ENCODE data around the gene GPHN.

The GPHN gene

DNA sequence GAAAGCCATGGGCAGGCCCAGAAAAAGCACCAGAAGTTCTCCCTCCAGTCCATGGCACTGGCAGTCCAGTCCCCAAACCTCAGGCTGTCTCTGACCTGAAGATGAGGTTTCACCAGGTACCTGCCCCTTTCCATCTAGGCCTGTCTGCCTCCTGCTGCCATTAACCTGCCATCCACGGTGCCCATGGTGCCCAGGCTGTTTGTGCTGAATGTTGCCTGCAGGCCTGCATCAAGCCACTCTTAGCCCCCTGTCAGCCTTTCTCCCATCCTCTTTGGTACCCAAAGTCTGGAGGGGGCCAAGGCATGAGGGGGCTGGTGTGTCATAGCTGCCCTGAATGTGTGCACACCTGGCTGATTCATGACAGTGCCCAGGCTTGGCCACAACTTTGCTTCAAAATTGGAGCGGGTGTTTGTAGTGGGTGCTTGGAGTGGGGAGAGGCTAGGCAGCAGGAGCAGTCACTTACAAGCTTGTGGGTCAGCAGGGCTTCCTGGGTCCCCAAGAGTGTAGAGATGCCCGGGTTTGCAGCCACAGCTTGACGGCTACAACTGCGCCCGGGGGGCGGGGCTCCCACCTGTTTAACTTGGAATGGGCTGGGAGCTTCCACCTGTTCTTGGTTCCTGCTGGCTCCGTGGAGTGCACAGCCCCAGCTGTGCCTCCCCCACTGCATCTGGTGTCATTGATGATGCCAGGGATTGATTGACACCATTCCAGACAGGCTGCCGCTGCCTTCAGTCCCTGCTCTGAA lies 88.5 kb downstream of the GPHN start:
- DNase-seq (ENCODE audit: low read depth in 1 of 2, low spot score in 1 of 2): no peak

DNA sequence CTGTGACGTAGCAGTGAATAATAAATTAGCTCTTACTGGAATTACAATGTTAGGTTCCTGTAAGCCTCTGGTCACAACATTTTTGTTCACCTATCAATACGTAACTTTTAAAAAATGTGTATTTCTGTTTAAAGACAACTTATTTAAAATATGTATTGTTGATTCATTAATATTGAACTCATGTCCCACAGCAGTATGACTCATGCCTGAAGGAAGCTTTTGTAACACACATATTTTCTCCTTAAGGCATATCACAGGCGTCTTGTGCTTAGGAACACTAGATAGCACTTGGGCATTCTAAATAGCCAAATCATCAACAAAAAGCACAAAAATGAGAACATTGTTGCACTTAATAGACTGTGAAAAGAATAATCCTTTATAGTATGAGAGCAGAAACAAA lies 92.5 kb downstream of the GPHN start:
- no peak for DNase-seq (ENCODE audit: low read depth in 1 of 2, low spot score in 1 of 2)

DNA sequence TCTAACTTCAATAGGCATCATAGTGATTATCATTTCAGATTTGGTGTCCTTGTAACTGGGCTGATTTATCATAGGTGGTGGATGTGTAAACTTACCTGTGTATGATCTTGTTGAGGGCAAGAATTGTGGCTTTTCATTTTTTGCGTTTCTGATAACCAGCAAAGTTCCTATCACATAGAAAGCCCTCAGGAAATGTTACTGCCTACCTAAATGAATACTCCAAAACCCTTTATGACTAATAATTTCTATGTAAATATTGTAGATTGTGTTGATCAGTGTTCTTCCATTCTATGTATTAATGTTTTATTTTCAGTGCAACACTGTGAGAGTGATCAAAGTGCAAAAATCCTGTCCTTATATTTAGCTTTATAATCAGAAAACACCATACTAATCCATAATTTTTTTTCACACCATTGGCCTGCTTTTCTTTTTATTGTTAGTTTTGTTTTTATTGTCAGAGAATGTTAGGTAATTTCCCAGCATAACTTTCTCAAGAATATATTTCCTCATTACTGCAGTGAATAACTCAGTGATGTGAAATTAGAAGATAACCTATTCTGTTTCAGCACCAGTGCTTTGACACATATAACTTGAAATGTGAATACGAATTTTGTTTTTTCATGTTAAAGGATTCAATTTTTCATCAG lies 94.1 kb downstream of the GPHN start:
- DNase-seq (ENCODE audit: low read depth in 1 of 2, low spot score in 1 of 2): no peak

DNA sequence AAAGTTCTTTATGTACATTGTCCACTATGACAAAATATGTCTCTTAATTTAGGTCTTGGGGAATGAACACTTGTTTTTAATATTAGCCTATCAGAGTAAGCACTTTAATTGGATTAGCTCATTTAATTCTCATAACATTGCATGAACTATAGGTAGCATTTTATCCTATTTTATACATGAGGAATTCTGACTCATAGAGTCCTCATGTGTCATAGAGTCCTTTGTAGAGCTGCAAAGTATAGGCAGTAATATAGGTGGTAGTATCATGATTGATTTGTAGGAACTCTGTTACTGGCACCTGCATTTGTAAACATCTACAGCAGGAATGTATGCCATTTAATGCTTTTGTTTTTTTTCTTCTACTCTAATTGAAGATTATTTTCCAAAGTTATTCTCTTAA lies 96.0 kb downstream of the GPHN start:
- DNase-seq (ENCODE audit: low read depth in 1 of 2, low spot score in 1 of 2): no peak

DNA sequence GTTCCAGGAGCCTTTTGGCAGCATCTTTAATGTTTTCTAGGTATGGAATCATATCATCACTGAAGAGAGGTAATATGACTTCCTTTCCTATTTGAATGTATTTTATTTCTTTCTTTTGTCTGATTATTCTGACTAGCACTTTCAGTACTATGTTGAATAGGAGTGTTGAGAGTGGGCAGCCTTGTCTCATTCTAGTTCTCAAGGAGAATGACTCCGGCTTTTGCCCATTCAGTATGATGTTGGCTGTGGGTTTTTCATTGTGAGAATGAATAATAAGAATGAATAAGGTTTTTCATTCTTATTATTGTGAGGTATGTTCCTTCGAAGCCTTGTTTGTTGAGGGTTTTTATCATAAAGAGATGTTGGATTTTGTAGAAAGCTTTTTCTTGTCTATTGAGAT lies 98.9 kb downstream of the GPHN start:
- no peak for DNase-seq (ENCODE audit: low read depth in 1 of 2, low spot score in 1 of 2)

DNA sequence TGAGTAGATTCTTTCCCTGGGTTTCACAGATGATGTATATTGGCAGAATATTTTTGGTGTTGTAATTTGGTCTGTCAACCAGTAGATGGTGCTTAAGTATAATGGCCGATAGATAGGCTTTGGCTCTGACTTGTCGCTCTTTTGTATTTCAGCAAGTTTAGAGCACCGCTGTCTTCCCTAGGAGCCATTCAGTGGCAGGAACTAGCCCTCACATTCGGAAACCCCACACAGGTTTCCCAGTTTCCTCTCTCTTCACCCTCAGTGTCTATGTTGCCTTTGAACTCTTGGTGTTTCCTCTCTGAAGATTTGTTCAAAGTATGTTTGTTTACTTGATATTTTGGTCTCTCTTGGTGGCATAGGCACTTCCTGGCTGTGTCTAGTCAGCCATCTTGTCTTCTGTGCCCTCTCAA lies 102.2 kb downstream of the GPHN start:
- DNase-seq (ENCODE audit: low read depth in 1 of 2, low spot score in 1 of 2): no peak

DNA sequence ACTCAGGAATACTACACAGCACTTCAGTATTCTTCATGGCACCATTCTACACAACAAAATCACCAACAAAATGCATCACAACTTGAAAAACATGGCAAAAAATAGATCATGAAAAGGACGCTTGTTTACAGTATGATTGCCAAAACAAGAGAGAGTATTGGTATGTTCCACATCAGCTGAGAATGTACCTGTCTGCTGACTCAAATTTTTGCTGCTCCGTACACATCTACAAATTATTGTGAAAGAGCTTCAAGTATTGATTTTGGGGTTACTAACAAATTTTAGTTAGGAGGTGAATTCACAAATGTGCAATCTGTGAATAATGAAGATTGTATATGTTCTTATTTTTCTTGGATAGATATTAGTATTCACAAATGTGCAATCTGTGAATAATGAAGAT lies 105.4 kb downstream of the GPHN start:
- no peak for DNase-seq (ENCODE audit: low read depth in 1 of 2, low spot score in 1 of 2)

DNA sequence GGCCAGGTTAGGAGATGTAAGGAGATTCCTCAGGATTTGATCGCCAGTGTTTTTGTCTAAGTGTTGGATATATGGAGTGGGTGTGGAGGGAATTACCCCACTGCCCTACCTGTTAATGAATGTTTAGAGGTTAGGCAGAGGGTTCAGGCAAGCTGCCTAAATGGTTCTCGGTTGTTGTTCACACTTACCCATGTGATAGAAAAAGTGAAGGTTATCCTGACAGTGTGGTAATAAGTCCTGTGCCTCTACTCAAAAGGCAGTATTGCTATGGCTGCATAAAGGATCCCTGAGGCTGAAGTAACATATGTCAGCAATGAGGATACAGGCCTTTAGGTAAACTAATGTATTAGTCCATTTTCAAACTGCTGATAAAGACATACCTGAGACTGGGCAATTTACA lies 112.0 kb downstream of the GPHN start:
- no peak for DNase-seq (ENCODE audit: low read depth in 1 of 2, low spot score in 1 of 2)

DNA sequence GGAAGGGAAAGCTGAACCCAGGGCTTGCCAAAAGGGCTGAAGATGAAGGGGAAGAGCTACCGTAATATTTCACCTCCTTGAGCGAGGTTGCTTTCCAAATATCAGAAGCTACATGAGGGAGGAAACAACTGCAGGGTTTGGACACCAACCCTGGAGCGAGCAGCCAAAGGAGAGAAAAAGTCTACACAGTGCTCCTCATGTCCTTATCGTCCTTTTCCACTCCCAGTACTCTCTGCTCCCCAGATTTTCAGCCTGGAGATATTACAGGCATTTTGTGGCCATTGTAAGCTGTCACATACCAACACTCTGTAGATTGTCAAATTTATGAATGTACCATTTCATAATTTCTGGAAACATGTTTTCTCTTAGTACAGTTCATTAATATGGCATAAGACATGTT lies 115.9 kb downstream of the GPHN start:
- DNase-seq (ENCODE audit: low read depth in 1 of 2, low spot score in 1 of 2): no peak

DNA sequence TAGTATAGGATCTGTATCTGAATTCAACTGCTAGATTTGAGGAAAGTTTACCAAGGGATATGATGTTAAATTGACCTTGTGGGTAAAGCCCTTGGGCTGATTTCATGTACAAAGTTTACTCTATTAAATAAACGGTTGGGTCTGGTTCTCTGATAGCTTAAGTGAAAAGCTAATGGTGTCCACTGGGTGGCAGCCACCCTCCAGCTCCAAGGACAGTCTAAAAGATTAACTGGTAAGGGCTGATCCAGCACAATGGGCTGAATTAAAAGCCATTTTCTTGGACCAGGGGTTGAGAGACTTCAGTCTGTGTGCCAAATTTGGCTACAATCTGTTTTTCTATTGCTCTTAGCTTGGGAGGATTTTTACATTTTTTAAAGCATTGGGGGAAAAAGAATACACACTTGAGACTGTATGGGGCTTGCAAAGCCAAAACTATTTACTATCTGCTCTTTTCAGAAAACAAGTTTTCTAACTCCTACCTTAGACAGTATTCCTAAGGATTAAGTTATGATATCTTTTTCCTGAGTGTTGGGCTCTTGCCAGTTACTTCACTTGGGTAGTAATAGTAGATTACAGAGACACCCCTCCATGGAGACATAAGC lies 116.5 kb downstream of the GPHN start:
- no peak for DNase-seq (ENCODE audit: low read depth in 1 of 2, low spot score in 1 of 2)

DNA sequence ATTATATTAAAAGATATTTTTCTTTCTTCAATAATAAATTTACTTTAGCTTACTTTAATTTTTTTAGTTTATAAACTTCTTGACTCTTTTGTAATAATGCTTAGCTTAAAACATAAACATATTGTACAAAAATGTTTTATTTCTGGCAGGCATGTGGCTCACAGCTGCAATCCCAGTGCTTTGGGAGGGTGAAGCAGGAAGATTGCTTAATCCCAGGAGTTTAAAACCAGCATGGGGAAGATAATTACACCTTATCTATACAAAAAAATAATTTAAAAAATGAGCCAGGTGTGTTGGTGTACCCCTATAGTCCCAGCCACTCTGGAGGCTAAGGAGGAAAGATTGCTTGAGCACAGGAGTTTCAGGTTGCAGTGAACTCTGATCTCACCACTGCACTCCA lies 120.7 kb downstream of the GPHN start:
- DNase-seq (ENCODE audit: low read depth in 1 of 2, low spot score in 1 of 2): no peak

DNA sequence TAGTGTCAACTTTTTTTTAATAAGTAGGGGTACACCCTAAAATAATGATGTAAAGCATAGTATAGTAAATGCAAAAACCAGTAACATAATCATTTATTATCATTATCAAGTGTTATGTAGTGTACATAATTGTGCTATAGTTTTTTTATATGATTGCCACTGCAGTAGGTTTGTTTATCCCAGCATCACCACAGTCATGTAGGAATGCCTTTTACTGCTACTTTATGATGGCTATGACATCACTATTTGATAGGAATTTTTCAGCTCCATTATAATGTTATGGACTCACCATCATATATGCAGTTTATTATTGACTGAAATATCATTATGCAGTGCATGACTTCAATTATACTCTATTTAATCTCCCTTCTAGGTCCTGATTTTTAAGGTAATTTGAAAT lies 121.6 kb downstream of the GPHN start:
- no peak for DNase-seq (ENCODE audit: low read depth in 1 of 2, low spot score in 1 of 2)

DNA sequence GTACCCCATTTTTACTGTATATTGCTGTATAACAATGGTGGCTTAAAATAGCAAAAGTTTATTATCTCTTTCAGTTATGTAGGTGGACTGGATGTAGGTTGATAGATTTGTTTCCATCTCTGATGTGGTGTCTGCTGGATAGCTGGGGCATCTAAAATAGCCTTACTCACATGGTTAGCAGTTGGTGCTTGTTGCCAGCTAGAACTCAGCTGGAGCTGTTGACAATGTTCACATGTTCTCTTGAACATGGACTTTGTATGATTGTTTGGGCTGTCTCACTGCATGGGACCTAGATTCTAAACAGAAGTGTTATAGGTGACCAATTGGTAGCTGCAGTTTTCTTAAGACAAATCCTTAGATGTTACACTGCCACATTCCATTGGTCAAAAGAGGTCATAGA lies 126.9 kb downstream of the GPHN start:
- no peak for DNase-seq (ENCODE audit: low read depth in 1 of 2, low spot score in 1 of 2)

DNA sequence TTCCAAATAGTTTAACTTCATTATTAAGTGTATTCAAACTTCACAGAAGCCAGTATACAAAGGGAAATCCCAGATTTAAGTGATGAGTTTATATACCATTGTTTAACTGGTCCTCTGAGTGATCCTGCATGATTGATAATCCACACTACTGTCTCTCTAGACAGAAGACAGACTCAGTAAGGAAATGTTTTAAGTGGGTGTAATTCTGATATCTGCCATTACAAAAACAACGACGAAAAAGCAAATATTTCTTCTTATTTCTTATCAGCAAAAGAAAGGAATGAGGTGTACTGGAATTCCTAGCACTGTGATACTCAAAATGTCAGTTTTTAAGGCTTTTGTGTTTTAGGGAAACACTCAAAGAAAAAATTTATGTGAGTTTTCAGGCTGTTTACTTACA lies 127.5 kb downstream of the GPHN start:
- no peak for DNase-seq (ENCODE audit: low read depth in 1 of 2, low spot score in 1 of 2)

DNA sequence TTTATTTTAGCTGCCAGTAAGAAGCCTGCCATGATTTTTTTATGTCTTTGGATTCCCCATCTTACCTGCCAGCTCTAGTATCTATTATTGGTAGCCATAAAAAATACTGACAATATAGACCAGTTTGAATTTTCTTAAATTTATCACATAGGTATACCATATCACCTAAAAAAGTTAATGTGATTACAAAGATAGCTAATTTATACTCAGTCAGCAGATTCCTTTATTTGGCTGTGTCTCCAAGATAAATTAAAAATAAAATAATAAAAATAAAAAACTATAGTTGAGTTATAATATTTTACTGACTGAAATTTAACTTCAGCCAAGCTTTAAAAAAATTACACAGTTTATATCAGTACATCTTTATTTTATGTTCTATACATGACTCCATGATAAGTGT lies 128.3 kb downstream of the GPHN start:
- no peak for DNase-seq (ENCODE audit: low read depth in 1 of 2, low spot score in 1 of 2)

DNA sequence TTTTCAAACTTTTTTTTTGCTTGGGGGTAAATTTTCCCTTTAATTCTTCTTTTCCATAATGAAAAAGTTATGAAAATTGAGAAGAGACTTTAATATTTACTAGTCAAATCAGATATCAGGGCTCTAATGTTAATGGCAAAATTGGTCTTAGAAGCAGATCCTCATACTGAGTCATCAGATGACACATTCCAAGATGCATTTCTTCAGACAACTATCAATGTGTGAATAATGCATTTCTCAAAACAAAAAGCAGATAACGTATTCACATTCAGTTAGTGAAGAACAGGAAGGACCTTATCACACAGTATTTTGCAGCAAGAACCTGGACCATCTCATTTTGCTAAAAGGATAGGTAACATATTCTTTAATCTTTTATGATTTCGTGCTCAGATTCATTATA lies 130.7 kb downstream of the GPHN start:
- no peak for DNase-seq (ENCODE audit: low read depth in 1 of 2, low spot score in 1 of 2)

DNA sequence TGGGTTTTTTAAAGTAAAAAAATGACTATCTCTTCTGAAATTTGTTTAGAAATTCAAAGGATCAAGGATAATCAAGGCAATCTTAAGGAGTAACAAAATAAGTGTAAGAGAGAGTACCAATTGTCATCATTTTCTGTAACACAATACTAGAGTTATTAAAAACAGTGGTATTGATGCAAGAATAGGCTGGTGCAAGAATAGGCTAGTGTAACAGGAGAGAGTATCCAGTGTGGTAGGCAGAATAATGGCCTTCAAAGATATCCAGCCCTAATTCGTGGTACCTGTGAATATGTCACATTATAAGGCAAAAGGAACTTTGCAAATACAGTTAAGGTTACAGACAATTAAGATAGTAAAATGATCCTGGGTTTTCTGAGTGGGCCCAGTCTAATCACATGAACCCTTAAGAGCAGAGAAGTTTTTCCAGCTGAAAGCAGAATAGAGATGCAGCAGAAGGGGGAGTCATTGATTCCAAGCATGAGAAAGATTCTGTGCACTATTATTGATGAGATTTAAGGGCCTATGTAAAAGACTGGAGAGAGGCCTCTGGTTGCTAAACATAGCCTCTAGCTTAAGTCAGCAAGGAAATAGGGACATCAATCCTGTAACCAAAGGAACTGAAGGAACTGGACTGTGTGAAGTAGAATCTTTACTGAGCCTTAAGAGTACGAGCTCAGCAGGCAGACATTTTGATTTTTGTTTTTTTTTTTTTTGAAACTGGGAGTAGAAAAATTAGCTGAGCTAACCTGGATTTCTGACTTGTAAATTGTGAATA lies 134.1 kb downstream of the GPHN start:
- no peak for DNase-seq (ENCODE audit: low read depth in 1 of 2, low spot score in 1 of 2)

DNA sequence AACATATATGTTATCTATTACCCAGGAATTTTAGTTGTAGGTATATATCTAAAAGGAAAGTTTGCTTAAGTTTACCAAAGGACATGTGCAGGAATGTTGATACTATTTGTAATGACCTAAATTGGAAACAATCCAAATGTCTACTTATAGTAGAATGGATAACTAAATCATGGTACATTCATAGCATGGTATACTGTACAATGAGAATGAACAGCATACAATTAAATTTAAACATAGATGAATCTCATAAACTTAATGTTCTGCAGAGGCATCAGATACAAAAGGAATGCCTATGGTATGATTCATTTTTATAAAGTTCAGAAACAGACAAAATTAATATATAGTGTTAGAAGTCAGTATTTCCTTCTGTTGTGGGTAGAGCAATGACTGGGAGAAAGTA lies 135.4 kb downstream of the GPHN start:
- no peak for DNase-seq (ENCODE audit: low read depth in 1 of 2, low spot score in 1 of 2)

DNA sequence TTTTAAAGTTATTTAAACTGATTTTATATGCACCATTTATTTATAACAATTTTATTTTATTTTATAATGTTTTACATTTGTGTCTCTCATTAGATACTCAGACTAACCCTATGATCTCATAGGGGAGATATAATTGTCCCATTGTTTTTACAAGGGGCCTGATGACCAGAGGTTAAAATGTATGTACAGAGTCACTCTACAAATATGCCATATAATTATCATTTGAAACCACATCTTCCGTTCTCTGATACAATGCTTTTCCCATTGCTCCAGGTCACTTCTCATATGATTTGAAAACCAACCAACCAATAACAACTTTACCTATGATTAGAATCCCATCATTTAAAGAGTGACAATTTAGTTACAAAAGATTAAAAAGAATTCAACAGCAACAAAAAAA lies 137.8 kb downstream of the GPHN start:
- no peak for DNase-seq (ENCODE audit: low read depth in 1 of 2, low spot score in 1 of 2)

DNA sequence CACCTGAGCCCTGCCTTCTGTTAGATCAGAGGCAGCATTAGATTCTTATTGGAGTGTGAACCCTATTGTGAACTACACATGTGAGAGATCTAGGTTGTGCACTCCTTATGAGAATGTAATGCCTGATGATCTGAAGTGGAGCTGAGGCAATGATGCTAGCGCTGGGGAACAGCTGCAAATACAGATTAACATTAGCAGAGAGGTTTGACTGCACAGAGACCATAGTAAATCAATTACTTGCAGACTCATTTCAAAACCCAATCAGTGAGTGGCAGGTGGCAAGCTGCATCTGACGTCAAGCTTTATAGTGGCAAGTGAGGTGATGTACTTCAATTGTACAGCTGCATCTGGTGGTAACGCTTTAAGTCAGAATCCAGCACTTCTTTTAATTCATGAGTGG lies 141.6 kb downstream of the GPHN start:
- no peak for DNase-seq (ENCODE audit: low read depth in 1 of 2, low spot score in 1 of 2)

DNA sequence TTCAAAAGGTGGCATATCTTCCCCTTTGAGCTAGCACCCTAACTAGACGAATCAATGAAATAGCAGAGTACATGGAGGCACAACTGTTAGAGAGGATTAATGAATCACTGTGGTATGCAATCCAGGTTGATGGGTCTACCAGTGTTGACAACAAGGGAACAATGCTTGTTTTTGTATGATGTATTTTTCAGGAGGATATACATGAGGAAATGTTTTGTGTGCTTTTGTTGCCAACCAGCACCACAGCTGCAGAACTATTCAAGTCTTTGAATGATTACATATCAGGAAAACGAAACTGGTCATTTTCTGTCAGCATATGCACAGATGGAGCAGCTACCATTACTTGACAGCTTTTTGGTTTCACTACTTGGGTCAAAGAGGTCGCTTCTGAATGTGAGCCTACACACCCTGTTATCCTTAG lies 142.6 kb downstream of the GPHN start:
- no peak for DNase-seq (ENCODE audit: low read depth in 1 of 2, low spot score in 1 of 2)

All from activated T-helper 1 cell treated with anti-CD3 and anti-CD28 coated beads, Interleukin-2, amount 50 U/mL, for 16 hours (primary cell).